GM12801 (cell line): Measurements from ENCODE around the gene HPSE2.

Experiments used
- CTCF ChIP-seq: IDR thresholded peaks from one replicate; pipeline ENCODE4 v1.5.1; 2011; ENCODE audit warnings: control low read depth; ENCODE audit not compliant: insufficient read length; ENCODE audit errors: extremely low read depth

HPSE2 gene

GRCh38 chr10:98446661-98447221 is 788.9 kb downstream of the HPSE2 start, which contains the start of gene HPS1:
Gene HPS1 (minus strand): TSS chr10:98446935. CDS start chr10:98443240, 3,695 bp downstream.
- TF ChIP-seq CTCF = no peak

- TF ChIP-seq CTCF = no peak
These were observed 789.4 kb downstream of the HPSE2 start for GRCh38 chr10:98446151-98446660.

- no peak for TF ChIP-seq CTCF
These were observed 790.3 kb downstream of the HPSE2 start for GRCh38 chr10:98445200-98445812.

- TF ChIP-seq CTCF = no peak
These were observed 791.2 kb downstream of the HPSE2 start for GRCh38 chr10:98444314-98445006.

GRCh38 chr10:98438715-98439114 is 796.9 kb downstream of the HPSE2 start:
- no peak for TF ChIP-seq CTCF

GRCh38 chr10:98436704-98437103 is 798.9 kb downstream of the HPSE2 start:
- TF ChIP-seq CTCF = no peak

- TF ChIP-seq CTCF = no peak
These were observed 800.5 kb downstream of the HPSE2 start for GRCh38 chr10:98435178-98435577.
